ENCODE measurements around the gene SLC4A3. TPM values are rescaled to one million over a fixed set of nuclear protein-coding genes. Genes with fewer than 3 reads are reported as not detected.

The SLC4A3 gene, protein sequence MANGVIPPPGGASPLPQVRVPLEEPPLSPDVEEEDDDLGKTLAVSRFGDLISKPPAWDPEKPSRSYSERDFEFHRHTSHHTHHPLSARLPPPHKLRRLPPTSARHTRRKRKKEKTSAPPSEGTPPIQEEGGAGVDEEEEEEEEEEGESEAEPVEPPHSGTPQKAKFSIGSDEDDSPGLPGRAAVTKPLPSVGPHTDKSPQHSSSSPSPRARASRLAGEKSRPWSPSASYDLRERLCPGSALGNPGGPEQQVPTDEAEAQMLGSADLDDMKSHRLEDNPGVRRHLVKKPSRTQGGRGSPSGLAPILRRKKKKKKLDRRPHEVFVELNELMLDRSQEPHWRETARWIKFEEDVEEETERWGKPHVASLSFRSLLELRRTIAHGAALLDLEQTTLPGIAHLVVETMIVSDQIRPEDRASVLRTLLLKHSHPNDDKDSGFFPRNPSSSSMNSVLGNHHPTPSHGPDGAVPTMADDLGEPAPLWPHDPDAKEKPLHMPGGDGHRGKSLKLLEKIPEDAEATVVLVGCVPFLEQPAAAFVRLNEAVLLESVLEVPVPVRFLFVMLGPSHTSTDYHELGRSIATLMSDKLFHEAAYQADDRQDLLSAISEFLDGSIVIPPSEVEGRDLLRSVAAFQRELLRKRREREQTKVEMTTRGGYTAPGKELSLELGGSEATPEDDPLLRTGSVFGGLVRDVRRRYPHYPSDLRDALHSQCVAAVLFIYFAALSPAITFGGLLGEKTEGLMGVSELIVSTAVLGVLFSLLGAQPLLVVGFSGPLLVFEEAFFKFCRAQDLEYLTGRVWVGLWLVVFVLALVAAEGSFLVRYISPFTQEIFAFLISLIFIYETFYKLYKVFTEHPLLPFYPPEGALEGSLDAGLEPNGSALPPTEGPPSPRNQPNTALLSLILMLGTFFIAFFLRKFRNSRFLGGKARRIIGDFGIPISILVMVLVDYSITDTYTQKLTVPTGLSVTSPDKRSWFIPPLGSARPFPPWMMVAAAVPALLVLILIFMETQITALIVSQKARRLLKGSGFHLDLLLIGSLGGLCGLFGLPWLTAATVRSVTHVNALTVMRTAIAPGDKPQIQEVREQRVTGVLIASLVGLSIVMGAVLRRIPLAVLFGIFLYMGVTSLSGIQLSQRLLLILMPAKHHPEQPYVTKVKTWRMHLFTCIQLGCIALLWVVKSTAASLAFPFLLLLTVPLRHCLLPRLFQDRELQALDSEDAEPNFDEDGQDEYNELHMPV
- 2.6 to 3.9 TPM (median 3.0 TPM) in 5 replicates for total RNA-seq (2022; extraction: Qiagen RNA extraction)

GRCh38 chr2:219627103-219628100 is at the start of gene SLC4A3:
Gene SLC4A3, plus strand, starts transcription at chr2:219627630. Its CDS starts 363 bp downstream, at chr2:219627993.

GRCh38 chr2:219597552-219598307 is 29.7 kb upstream of the SLC4A3 start, which contains the start of gene STK11IP:
Gene STK11IP, plus strand, starts transcription at chr2:219597857. Its CDS starts 263 bp downstream, at chr2:219598120.

Other genes with a start within 250 kb of the SLC4A3 start
- gene DNPEP, start 239.7 kb upstream of the SLC4A3 start, total RNA-seq (2022; extraction: Qiagen RNA extraction) = 60.0 to 70.4 TPM (median 63.8 TPM) in 5 replicates
- 0.07 to 0.39 TPM (median 0.24 TPM) in 5 replicates for gene DES, start 209.3 kb upstream of the SLC4A3 start, total RNA-seq (2022; extraction: Qiagen RNA extraction)
- 6.6 to 11.2 TPM (median 7.6 TPM) in 5 replicates for gene SPEG, start 192.8 kb upstream of the SLC4A3 start, total RNA-seq (2022; extraction: Qiagen RNA extraction)
- 33.9 to 37.6 TPM (median 36.5 TPM) in 5 replicates for gene GMPPA, start 128.7 kb upstream of the SLC4A3 start, total RNA-seq (2022; extraction: Qiagen RNA extraction)
- 0.07 to 0.20 TPM (median 0.13 TPM) in 3 of 5 replicates, not detected in the others for gene ASIC4, start 113.1 kb upstream of the SLC4A3 start, total RNA-seq (2022; extraction: Qiagen RNA extraction)
- gene CHPF, start 83.8 kb upstream of the SLC4A3 start, total RNA-seq (2022; extraction: Qiagen RNA extraction) = 19.5 to 34.2 TPM (median 31.1 TPM) in 5 replicates
- gene TMEM198, start 83.6 kb upstream of the SLC4A3 start, total RNA-seq (2022; extraction: Qiagen RNA extraction) = 0.66 to 1.3 TPM (median 1.1 TPM) in 5 replicates
- gene OBSL1, start 56.1 kb upstream of the SLC4A3 start, total RNA-seq (2022; extraction: Qiagen RNA extraction) = 16.0 to 23.3 TPM (median 21.8 TPM) in 5 replicates
- gene INHA, start 55.3 kb upstream of the SLC4A3 start, total RNA-seq (2022; extraction: Qiagen RNA extraction) = 0.08 to 0.65 TPM (median 0.39 TPM) in 5 replicates
- gene STK11IP, start 29.8 kb upstream of the SLC4A3 start, total RNA-seq (2022; extraction: Qiagen RNA extraction) = 12.6 to 19.3 TPM (median 17.5 TPM) in 5 replicates

Data from A549 treated with Mapracorat at 1 μM for 4 hours (cell line).